ENCODE measurements around the gene IRAK3.
"Not testable (repeated sequence)": the region's sequence is repeated elsewhere in the genome, so short reads cannot be mapped to it uniquely, and the experiment has no call there.

The IRAK3 gene

GRCh38 chr12:66206141-66206540 is 17.1 kb downstream of the IRAK3 start:
- in situ Hi-C loops (cut with HindIII; ENCODE audit: low sequenced_read_pairs), result no loop called here

GRCh38 chr12:66210840-66211239 is 21.8 kb downstream of the IRAK3 start:
- in situ Hi-C loops (cut with HindIII; ENCODE audit: low sequenced_read_pairs), result no loop called here

GRCh38 chr12:66211573-66211972 is 22.6 kb downstream of the IRAK3 start:
- in situ Hi-C loops (cut with HindIII; ENCODE audit: low sequenced_read_pairs), result not testable (repeated sequence)

- in situ Hi-C loops (cut with HindIII; ENCODE audit: low sequenced_read_pairs), result not testable (repeated sequence)
These were observed 24.0 kb downstream of the IRAK3 start for GRCh38 chr12:66213011-66213410.

- in situ Hi-C loops (cut with HindIII; ENCODE audit: low sequenced_read_pairs), result no loop called here
These were observed 28.4 kb downstream of the IRAK3 start for GRCh38 chr12:66217342-66217917.

GRCh38 chr12:66228462-66228861 is 39.4 kb downstream of the IRAK3 start:
- in situ Hi-C loops (cut with HindIII; ENCODE audit: low sequenced_read_pairs), result no loop called here

- in situ Hi-C loops (cut with HindIII; ENCODE audit: low sequenced_read_pairs), result no loop called here
These were observed 43.2 kb downstream of the IRAK3 start for GRCh38 chr12:66232263-66232662.

- in situ Hi-C loops (cut with HindIII; ENCODE audit: low sequenced_read_pairs), result not testable (repeated sequence)
These were observed 45.2 kb downstream of the IRAK3 start for GRCh38 chr12:66234037-66234693.

- in situ Hi-C loops (cut with HindIII; ENCODE audit: low sequenced_read_pairs), result not testable (repeated sequence)
These were observed 46.0 kb downstream of the IRAK3 start for GRCh38 chr12:66234773-66235625.

GRCh38 chr12:66235626-66236281 is 46.7 kb downstream of the IRAK3 start:
- in situ Hi-C loops (cut with HindIII; ENCODE audit: low sequenced_read_pairs), result no loop called here

GRCh38 chr12:66236282-66236675 is 47.3 kb downstream of the IRAK3 start:
- in situ Hi-C loops (cut with HindIII; ENCODE audit: low sequenced_read_pairs), result not testable (repeated sequence)

- in situ Hi-C loops (cut with HindIII; ENCODE audit: low sequenced_read_pairs), result no loop called here
These were observed 48.0 kb downstream of the IRAK3 start for GRCh38 chr12:66236969-66237368.

- in situ Hi-C loops (cut with HindIII; ENCODE audit: low sequenced_read_pairs), result no loop called here
These were observed 48.6 kb downstream of the IRAK3 start for GRCh38 chr12:66237505-66238175.

GRCh38 chr12:66239295-66239694 is 50.3 kb downstream of the IRAK3 start:
- in situ Hi-C loops (cut with HindIII; ENCODE audit: low sequenced_read_pairs), result no loop called here

GRCh38 chr12:66240096-66240820 is 51.2 kb downstream of the IRAK3 start:
- in situ Hi-C loops (cut with HindIII; ENCODE audit: low sequenced_read_pairs), result no loop called here

GRCh38 chr12:66241061-66242043 is 52.3 kb downstream of the IRAK3 start:
- in situ Hi-C loops (cut with HindIII; ENCODE audit: low sequenced_read_pairs), result no loop called here

GRCh38 chr12:66242311-66242710 is 53.3 kb downstream of the IRAK3 start:
- in situ Hi-C loops (cut with HindIII; ENCODE audit: low sequenced_read_pairs), result no loop called here

GRCh38 chr12:66243911-66244310 is 54.9 kb downstream of the IRAK3 start:
- in situ Hi-C loops (cut with HindIII; ENCODE audit: low sequenced_read_pairs), result no loop called here

GRCh38 chr12:66244446-66244845 is 55.4 kb downstream of the IRAK3 start:
- in situ Hi-C loops (cut with HindIII; ENCODE audit: low sequenced_read_pairs), result no loop called here

Data from DLD1 (cell line).